Esophagus muscularis mucosa (tissue), 3 donors: ENCODE results near the gene DARS1.

ENCODE experiments used
- POLR2A ChIP-seq: fragments of 450-650 bp; IDR thresholded peaks from one replicate; pipeline ENCODE4 v1.6.1; 2017; ENCODE audit warnings: antibody characterized with exemption, moderate library complexity, mild to moderate bottlenecking, low read depth
- TF ChIP-seq, protein P1 (sequence below), 3 experiments: fragments of 200-600 bp in 2 of 3; fragments of 450-650 bp in 1 of 3; sonication (generic) in 2 of 3; IDR thresholded peaks; one replicate each; pipeline ENCODE4 v1.5.1; 2017 to 2019; ENCODE audit warnings: antibody characterized with exemption in 3 of 3, mild to moderate bottlenecking in 2 of 3, moderate library complexity in 1 of 3

DNA sequence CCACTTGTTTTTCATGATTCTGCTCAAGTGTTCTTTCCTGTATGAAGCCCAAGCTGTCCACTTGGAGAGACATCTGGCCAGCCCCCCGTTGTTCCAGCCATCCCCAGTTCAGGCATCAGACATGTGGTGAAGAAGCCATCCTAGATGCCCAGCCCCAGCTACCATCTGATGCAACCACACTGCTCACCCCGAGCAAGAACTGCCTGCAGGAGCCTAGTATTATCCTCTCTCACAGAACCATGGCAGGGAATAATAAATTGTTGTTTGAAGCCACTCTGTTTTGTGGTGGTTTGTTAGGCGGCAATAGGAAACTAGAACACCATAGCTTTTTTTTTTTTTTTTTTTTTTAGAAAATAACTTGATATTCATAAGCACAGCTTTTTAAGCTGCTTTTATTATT lies 19.5 kb upstream of the DARS1 start:
- TF ChIP-seq, protein P1, sequence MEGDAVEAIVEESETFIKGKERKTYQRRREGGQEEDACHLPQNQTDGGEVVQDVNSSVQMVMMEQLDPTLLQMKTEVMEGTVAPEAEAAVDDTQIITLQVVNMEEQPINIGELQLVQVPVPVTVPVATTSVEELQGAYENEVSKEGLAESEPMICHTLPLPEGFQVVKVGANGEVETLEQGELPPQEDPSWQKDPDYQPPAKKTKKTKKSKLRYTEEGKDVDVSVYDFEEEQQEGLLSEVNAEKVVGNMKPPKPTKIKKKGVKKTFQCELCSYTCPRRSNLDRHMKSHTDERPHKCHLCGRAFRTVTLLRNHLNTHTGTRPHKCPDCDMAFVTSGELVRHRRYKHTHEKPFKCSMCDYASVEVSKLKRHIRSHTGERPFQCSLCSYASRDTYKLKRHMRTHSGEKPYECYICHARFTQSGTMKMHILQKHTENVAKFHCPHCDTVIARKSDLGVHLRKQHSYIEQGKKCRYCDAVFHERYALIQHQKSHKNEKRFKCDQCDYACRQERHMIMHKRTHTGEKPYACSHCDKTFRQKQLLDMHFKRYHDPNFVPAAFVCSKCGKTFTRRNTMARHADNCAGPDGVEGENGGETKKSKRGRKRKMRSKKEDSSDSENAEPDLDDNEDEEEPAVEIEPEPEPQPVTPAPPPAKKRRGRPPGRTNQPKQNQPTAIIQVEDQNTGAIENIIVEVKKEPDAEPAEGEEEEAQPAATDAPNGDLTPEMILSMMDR (IDR thresholded peaks at IDR 0.05), result no peak
- no peak for TF ChIP-seq POLR2A
